WTC11 (cell line): ENCODE measurements around the gene ERVW-1. TPM values are rescaled to one million over a fixed set of nuclear protein-coding genes. Genes with fewer than 3 reads are reported as not detected.

Experiments
- ATAC-seq: fragments of 200-7000 bp; cut with Tn5 transposase; 2 replicates; pipeline ENCODE4 v1.10.0; 2021; ENCODE audit warnings: mild to moderate bottlenecking, moderate library complexity
- CTCF ChIA-PET: fragments of 300-600 bp; sonication (Branson Sonifier 250); formaldehyde crosslinking; loops from one replicate; lab custom pipeline; 2021; ENCODE audit warnings: antibody characterized with exemption; lab: Charles Lee
- POLR2A ChIA-PET: fragments of 350-600 bp; sonication (Branson Sonifier 250); formaldehyde crosslinking; loops from one replicate; lab custom pipeline; 2021; ENCODE audit warnings: antibody characterized with exemption; lab: Charles Lee
- DNase-seq: peaks from one replicate; pipeline ENCODE4 v3.0.0; 2021; ENCODE audit warnings: low spot score
- H3K27ac Mint-ChIP-seq: 2 replicates; pipeline ENCODE4 v1.8.0; 2021; ENCODE audit warnings: mixed read lengths
- H3K27me3 Mint-ChIP-seq: 2 replicates; pipeline ENCODE4 v1.8.0; 2021; ENCODE audit warnings: low read depth, mild to moderate bottlenecking, moderate library complexity, mixed read lengths
- H3K36me3 Mint-ChIP-seq: 2 replicates; pipeline ENCODE4 v1.8.0; 2021; ENCODE audit warnings: mixed read lengths
- H3K4me1 Mint-ChIP-seq: 2 replicates; pipeline ENCODE4 v1.8.0; 2022; ENCODE audit warnings: mixed read lengths
- H3K4me3 Mint-ChIP-seq: 2 replicates; pipeline ENCODE4 v1.8.0; 2021; ENCODE audit warnings: mild to moderate bottlenecking, moderate library complexity, mixed read lengths
- H3K9me3 Mint-ChIP-seq: 2 replicates; pipeline ENCODE4 v1.8.0; 2021; ENCODE audit warnings: mixed read lengths
- CREM ChIP-seq: sonication (generic); formaldehyde crosslinking; IDR thresholded peaks from 2 replicates; pipeline ENCODE4 v1.8.1; 2022; ENCODE audit warnings: mild to moderate bottlenecking, missing genetic modification reagents, moderate library complexity
- FOXK1 ChIP-seq: sonication (generic); formaldehyde crosslinking; IDR thresholded peaks from 2 replicates; pipeline ENCODE4 v1.8.0; 2022; ENCODE audit warnings: mild to moderate bottlenecking, moderate library complexity, missing genetic modification reagents
- JUN ChIP-seq: sonication (generic); formaldehyde crosslinking; IDR thresholded peaks from 2 replicates; pipeline ENCODE4 v1.8.0; 2023; ENCODE audit warnings: mild to moderate bottlenecking, missing genetic modification reagents
- PRRX2 ChIP-seq: fragments of 250-450 bp; sonication (Bioruptor Pico); IDR thresholded peaks from 2 replicates; pipeline ENCODE4 v1.8.0; 2021; ENCODE audit warnings: mild to moderate bottlenecking
- SMAD4 ChIP-seq: sonication (generic); formaldehyde crosslinking; IDR thresholded peaks from 2 replicates; pipeline ENCODE4 v1.8.0; 2022; ENCODE audit warnings: mild to moderate bottlenecking, missing genetic modification reagents
- total RNA-seq: library from RNA; stranded (reverse); gene quantifications from 3 replicates; pipeline ENCODE4 v1.2.3, GENCODE V29; 2021
- TF ChIP-seq, protein P1 (sequence below): fragments of 200-600 bp; IDR thresholded peaks from 2 replicates; pipeline ENCODE4 v1.8.0; 2022; ENCODE audit warnings: antibody characterized with exemption
- TF ChIP-seq, protein P2 (sequence below): sonication (generic); formaldehyde crosslinking; conservative IDR thresholded peaks from 2 replicates; pipeline ENCODE4 v1.8.1; 2022; ENCODE audit warnings: mild to moderate bottlenecking, missing genetic modification reagents
- TF ChIP-seq, protein P3 (sequence below): sonication (generic); formaldehyde crosslinking; IDR thresholded peaks from 2 replicates; pipeline ENCODE4 v1.8.0; 2022; ENCODE audit warnings: mild to moderate bottlenecking, missing genetic modification reagents
- TF ChIP-seq, protein P4 (sequence below): fragments of 250-450 bp; sonication (Bioruptor Pico); IDR thresholded peaks from 2 replicates; pipeline ENCODE4 v1.9.0; 2021; ENCODE audit warnings: moderate library complexity, mild to moderate bottlenecking, inconsistent platforms, borderline replicate concordance
- TF ChIP-seq, protein P5 (sequence below): sonication (generic); formaldehyde crosslinking; IDR thresholded peaks from 2 replicates; pipeline ENCODE4 v1.8.1; 2023; ENCODE audit warnings: mild to moderate bottlenecking, missing genetic modification reagents
- TF ChIP-seq, protein P6 (sequence below): fragments of 250-450 bp; sonication (Bioruptor Pico); IDR thresholded peaks from 2 replicates; pipeline ENCODE4 v1.8.0; 2021; ENCODE audit warnings: mild to moderate bottlenecking
- TF ChIP-seq, protein P7 (sequence below): sonication (generic); formaldehyde crosslinking; IDR thresholded peaks from 2 replicates; pipeline ENCODE4 v1.8.0; 2023; ENCODE audit warnings: missing genetic modification reagents, mild to moderate bottlenecking, borderline replicate concordance

Gene ERVW-1
- total RNA-seq, 1 experiment from 2014 or later = 0.07 TPM

DNA sequence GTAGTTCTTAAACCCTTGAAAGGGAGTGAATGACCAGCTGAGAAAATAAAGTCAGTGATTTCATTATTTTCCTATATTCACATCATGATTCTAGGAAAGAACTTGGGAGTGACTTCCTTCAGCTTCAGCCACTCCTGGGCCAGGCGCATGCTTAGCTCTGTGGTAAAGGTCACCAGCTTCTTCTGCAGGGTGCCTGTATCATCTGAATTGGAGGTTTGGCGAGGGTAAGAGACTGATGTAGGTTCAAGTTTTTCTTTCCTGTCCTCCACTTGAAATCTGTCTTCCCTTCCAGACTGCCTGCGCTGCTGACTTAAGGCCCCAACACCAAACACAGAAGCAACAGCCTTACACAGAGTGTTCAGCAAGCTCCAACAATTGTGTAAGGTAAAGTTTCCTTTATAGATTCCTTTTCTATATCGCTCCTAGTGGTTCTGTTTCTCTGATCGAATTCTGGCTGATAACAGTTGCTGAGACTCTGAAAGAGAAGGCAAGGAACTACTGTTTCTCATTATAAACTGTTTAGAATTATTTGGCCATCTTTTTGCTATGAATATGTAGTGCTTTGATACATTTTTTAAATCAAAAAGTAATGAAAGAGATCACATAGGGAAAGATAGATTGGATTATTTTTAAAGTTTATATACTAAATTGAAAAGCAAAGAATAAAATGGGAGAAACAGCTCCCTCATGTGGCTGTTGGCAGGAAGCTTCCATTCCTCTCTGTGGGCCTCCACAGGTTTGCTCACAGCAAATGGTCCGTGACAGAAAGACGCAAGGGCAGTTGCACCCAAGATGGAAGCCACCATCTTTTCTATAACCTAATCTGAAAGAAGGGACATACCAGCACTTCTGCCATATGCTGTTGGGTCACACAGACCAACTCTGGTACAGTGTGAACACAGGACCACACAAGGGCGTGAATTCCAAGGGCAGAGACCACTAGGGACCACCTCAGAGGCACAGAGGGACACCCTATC is 16.4 kb downstream of the ERVW-1 start:
- no peaks in the 10 kb centered on the region for H3K27me3 Mint-ChIP-seq
- no peak overlapping the region for H3K4me3 Mint-ChIP-seq
- ATAC-seq (peak; percentile 85), DNase-seq (peak; percentile 33)
- peaks cover 6% of the 10 kb centered on the region for H3K36me3 Mint-ChIP-seq
- H3K27ac Mint-ChIP-seq = no peak overlapping the region
- TF ChIP-seq, protein P1, sequence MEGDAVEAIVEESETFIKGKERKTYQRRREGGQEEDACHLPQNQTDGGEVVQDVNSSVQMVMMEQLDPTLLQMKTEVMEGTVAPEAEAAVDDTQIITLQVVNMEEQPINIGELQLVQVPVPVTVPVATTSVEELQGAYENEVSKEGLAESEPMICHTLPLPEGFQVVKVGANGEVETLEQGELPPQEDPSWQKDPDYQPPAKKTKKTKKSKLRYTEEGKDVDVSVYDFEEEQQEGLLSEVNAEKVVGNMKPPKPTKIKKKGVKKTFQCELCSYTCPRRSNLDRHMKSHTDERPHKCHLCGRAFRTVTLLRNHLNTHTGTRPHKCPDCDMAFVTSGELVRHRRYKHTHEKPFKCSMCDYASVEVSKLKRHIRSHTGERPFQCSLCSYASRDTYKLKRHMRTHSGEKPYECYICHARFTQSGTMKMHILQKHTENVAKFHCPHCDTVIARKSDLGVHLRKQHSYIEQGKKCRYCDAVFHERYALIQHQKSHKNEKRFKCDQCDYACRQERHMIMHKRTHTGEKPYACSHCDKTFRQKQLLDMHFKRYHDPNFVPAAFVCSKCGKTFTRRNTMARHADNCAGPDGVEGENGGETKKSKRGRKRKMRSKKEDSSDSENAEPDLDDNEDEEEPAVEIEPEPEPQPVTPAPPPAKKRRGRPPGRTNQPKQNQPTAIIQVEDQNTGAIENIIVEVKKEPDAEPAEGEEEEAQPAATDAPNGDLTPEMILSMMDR = peak; percentile 25; the same call in 1 of the 2 replicates
- TF ChIP-seq, protein P2, sequence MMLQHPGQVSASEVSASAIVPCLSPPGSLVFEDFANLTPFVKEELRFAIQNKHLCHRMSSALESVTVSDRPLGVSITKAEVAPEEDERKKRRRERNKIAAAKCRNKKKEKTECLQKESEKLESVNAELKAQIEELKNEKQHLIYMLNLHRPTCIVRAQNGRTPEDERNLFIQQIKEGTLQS (CRISPR knock-in tag) = no peak
- CTCF ChIA-PET = interaction anchor here (0.7 to 2.7 kb wide), 22 partner anchors 14 to 581 kb away, joined by 3 to 42 read pairs (median 4); partner anchors contain the start of genes ANKIB1, CYP51A1, GATAD1 and KRIT1
- no peaks in the 10 kb centered on the region for H3K9me3 Mint-ChIP-seq
- 0 out of 2 replicates have a peak, but pooled peaks cover 3% of the 10 kb centered on the region for H3K4me1 Mint-ChIP-seq
- POLR2A ChIA-PET = interaction anchor here (0.6 kb wide), 1 partner anchor 27 kb away, joined by 3 read pairs; no protein-coding TSS in a partner anchor

DNA sequence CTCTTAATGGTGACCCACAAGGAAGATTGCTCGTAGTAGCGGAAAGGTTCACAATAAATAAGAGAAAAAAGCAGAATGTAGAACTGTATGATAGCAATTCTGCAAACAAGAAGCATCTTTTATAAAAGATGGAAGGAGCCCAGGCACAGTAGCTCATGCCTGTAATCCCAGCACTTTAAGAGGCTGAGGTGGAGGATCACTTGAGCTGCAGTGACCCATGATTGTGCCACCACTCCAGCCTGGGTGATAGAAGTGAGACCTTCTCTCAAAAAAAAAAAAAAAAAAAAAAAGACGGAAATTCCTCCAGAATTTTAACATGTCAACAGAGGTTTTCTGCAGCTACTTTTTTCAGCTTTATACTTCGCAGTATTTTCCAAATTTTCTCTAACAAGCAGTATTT is 17.2 kb downstream of the ERVW-1 start:
- Mint-ChIP-seq H3K4me1 (0 out of 2 replicates have a peak, but pooled peaks cover 3% of the 10 kb centered on the region), H3K9me3 (no peaks in the 10 kb centered on the region), H3K27ac (0 out of 2 replicates have a peak overlapping the region, but pooled peaks have one; percentile 47), H3K36me3 (peaks cover 13% of the 10 kb centered on the region), H3K4me3 (no peak overlapping the region), H3K27me3 (no peaks in the 10 kb centered on the region)
- ChIA-PET POLR2A (interaction anchor here (0.6 kb wide), 1 partner anchor 26 kb away, joined by 3 read pairs; no protein-coding TSS in a partner anchor), CTCF (interaction anchor here (0.7 to 2.7 kb wide), 13 partner anchors 13 to 580 kb away, joined by 3 to 42 read pairs (median 6); partner anchors contain the start of genes ANKIB1, CYP51A1, GATAD1 and KRIT1)
- TF ChIP-seq, protein P3, sequence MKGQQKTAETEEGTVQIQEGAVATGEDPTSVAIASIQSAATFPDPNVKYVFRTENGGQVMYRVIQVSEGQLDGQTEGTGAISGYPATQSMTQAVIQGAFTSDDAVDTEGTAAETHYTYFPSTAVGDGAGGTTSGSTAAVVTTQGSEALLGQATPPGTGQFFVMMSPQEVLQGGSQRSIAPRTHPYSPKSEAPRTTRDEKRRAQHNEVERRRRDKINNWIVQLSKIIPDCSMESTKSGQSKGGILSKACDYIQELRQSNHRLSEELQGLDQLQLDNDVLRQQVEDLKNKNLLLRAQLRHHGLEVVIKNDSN = no peak
- TF ChIP-seq JUN (CRISPR knock-in tag) (no peak), PRRX2 (CRISPR knock-in tag) (no peak), FOXK1 (CRISPR knock-in tag) (no peak)
- TF ChIP-seq, protein P4, sequence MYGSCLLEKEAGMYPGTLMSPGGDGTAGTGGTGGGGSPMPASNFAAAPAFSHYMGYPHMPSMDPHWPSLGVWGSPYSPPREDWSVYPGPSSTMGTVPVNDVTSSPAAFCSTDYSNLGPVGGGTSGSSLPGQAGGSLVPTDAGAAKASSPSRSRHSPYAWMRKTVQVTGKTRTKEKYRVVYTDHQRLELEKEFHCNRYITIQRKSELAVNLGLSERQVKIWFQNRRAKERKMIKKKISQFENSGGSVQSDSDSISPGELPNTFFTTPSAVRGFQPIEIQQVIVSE (CRISPR knock-in tag) = no peak
- DNase-seq (no peak), ATAC-seq (no peak)

DNA sequence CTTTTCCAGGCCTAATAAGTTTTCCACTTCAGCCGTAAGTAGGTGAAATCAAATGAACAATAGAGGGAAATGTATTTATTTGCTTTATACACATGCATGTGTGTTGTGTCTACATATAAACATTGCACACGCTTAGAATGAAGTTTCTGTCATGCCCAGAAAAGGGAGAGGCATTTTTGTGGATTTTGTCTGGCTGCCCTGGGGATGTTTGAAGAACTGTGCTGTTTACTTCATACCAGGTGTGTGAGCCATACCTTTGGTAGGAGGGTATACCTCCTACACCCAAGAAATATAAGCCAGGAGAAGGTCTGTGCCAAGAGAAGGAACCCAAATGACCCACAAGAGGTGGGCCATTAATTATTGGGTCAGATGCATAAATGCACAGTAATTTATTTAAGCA is 17.6 kb downstream of the ERVW-1 start:
- Mint-ChIP-seq H3K4me3 (no peak overlapping the region), H3K4me1 (0 out of 2 replicates have a peak, but pooled peaks cover 3% of the 10 kb centered on the region), H3K27me3 (no peaks in the 10 kb centered on the region), H3K36me3 (peaks cover 14% of the 10 kb centered on the region), H3K9me3 (no peaks in the 10 kb centered on the region), H3K27ac (peak overlapping the region; percentile 47; the same call in 1 of the 2 replicates)
- no peak for ATAC-seq
- ChIA-PET POLR2A (no interaction called here), CTCF (interaction anchor here (1.0 to 2.7 kb wide), 8 partner anchors 13 to 580 kb away, joined by 3 to 42 read pairs (median 9); partner anchors contain the start of genes ANKIB1, CYP51A1, GATAD1 and KRIT1)
- DNase-seq = no peak
- TF ChIP-seq SMAD4 (CRISPR knock-in tag) = no peak

DNA sequence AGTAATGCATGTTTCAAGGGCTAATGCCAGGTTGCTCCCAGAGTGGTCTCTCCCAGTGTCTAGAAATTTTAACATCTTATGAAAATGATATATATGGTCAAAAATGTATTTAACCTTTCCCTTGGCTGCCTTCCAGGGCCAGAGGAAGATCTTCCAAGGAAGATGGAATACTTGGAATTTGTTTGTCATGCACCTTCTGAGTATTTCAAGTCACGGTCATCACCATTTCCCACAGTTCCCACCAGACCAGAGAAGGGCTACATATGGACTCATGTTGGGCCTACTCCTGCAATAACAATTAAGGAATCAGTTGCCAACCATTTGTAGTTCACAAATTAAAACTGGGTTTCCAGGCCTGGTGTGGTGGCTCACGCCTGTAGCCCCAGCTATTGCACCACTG is 21.5 kb downstream of the ERVW-1 start:
- Mint-ChIP-seq H3K4me1 (0 out of 2 replicates have a peak, but pooled peaks cover 1% of the 10 kb centered on the region), H3K27ac (no peak overlapping the region), H3K4me3 (no peak overlapping the region), H3K9me3 (no peaks in the 10 kb centered on the region), H3K36me3 (peaks cover 50% of the 10 kb centered on the region), H3K27me3 (no peaks in the 10 kb centered on the region)
- ChIA-PET POLR2A (no interaction called here), CTCF (no interaction called here)
- ATAC-seq (no peak), DNase-seq (no peak)
- TF ChIP-seq, protein P5, sequence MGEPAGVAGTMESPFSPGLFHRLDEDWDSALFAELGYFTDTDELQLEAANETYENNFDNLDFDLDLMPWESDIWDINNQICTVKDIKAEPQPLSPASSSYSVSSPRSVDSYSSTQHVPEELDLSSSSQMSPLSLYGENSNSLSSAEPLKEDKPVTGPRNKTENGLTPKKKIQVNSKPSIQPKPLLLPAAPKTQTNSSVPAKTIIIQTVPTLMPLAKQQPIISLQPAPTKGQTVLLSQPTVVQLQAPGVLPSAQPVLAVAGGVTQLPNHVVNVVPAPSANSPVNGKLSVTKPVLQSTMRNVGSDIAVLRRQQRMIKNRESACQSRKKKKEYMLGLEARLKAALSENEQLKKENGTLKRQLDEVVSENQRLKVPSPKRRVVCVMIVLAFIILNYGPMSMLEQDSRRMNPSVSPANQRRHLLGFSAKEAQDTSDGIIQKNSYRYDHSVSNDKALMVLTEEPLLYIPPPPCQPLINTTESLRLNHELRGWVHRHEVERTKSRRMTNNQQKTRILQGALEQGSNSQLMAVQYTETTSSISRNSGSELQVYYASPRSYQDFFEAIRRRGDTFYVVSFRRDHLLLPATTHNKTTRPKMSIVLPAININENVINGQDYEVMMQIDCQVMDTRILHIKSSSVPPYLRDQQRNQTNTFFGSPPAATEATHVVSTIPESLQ = no peak
- TF ChIP-seq, protein P6, sequence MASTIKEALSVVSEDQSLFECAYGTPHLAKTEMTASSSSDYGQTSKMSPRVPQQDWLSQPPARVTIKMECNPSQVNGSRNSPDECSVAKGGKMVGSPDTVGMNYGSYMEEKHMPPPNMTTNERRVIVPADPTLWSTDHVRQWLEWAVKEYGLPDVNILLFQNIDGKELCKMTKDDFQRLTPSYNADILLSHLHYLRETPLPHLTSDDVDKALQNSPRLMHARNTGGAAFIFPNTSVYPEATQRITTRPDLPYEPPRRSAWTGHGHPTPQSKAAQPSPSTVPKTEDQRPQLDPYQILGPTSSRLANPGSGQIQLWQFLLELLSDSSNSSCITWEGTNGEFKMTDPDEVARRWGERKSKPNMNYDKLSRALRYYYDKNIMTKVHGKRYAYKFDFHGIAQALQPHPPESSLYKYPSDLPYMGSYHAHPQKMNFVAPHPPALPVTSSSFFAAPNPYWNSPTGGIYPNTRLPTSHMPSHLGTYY (CRISPR knock-in tag) = no peak
- TF ChIP-seq, protein P3 = no peak
- TF ChIP-seq CREM (CRISPR knock-in tag) = no peak
- TF ChIP-seq, protein P7, sequence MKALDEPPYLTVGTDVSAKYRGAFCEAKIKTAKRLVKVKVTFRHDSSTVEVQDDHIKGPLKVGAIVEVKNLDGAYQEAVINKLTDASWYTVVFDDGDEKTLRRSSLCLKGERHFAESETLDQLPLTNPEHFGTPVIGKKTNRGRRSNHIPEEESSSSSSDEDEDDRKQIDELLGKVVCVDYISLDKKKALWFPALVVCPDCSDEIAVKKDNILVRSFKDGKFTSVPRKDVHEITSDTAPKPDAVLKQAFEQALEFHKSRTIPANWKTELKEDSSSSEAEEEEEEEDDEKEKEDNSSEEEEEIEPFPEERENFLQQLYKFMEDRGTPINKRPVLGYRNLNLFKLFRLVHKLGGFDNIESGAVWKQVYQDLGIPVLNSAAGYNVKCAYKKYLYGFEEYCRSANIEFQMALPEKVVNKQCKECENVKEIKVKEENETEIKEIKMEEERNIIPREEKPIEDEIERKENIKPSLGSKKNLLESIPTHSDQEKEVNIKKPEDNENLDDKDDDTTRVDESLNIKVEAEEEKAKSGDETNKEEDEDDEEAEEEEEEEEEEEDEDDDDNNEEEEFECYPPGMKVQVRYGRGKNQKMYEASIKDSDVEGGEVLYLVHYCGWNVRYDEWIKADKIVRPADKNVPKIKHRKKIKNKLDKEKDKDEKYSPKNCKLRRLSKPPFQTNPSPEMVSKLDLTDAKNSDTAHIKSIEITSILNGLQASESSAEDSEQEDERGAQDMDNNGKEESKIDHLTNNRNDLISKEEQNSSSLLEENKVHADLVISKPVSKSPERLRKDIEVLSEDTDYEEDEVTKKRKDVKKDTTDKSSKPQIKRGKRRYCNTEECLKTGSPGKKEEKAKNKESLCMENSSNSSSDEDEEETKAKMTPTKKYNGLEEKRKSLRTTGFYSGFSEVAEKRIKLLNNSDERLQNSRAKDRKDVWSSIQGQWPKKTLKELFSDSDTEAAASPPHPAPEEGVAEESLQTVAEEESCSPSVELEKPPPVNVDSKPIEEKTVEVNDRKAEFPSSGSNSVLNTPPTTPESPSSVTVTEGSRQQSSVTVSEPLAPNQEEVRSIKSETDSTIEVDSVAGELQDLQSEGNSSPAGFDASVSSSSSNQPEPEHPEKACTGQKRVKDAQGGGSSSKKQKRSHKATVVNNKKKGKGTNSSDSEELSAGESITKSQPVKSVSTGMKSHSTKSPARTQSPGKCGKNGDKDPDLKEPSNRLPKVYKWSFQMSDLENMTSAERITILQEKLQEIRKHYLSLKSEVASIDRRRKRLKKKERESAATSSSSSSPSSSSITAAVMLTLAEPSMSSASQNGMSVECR (CRISPR knock-in tag) = no peak
